Liver (tissue), 9 donors: Measurements from ENCODE around the gene KCNQ4. TPM values are rescaled to one million over a fixed set of nuclear protein-coding genes. Genes with fewer than 3 reads are reported as not detected.

Experiments
- DNase-seq: peaks from one replicate; pipeline ENCODE4 v3.0.0-alpha.2; 2017; ENCODE audit warnings: low spot score
- H3K27ac ChIP-seq, 2 donors: one replicate each; pipeline ENCODE4 v1.7.0; 2013; ENCODE audit warnings: inconsistent platforms in 2 of 2, low read length in 2 of 2, control low read depth in 1 of 2, low read depth in 1 of 2, mild to moderate bottlenecking in 1 of 2
- H3K27me3 ChIP-seq, 4 donors: one replicate each; pipeline versions ENCODE4 v1.6.1 to v1.7.0; 2013; ENCODE audit warnings: low read length in 3 of 4, inconsistent platforms in 1 of 4, mild to moderate bottlenecking in 1 of 4, moderate library complexity in 1 of 4; ENCODE audit not compliant: control insufficient read depth in 4 of 4, insufficient read depth in 4 of 4
- H3K36me3 ChIP-seq, 4 donors: one replicate each; pipeline versions ENCODE4 v1.6.1 to v1.7.0; 2013; ENCODE audit warnings: low read length in 3 of 4, mild to moderate bottlenecking in 3 of 4, low read depth in 1 of 4, moderate library complexity in 1 of 4; ENCODE audit not compliant: control insufficient read depth in 4 of 4, insufficient read depth in 3 of 4
- H3K4me1 ChIP-seq, 4 donors: one replicate each; pipeline versions ENCODE4 v1.6.1 to v1.7.0; 2013; ENCODE audit warnings: low read length in 3 of 4, mild to moderate bottlenecking in 3 of 4, moderate library complexity in 1 of 4; ENCODE audit not compliant: control insufficient read depth in 4 of 4, insufficient read depth in 4 of 4
- H3K4me3 ChIP-seq, 3 donors: one replicate each; pipeline versions ENCODE4 v1.6.1 to v1.7.0; 2013; ENCODE audit warnings: low read length in 3 of 3, control low read depth in 1 of 3, low read depth in 1 of 3, mild to moderate bottlenecking in 1 of 3
- H3K9ac ChIP-seq, 2 donors: one replicate each; pipeline ENCODE4 v1.7.0; 2013; ENCODE audit warnings: low read length in 2 of 2, mild to moderate bottlenecking in 2 of 2, moderate library complexity in 2 of 2, control low read depth in 1 of 2, low read depth in 1 of 2
- H3K9me3 ChIP-seq, 4 donors: one replicate each; pipeline versions ENCODE4 v1.6.1 to v1.7.0; 2013; ENCODE audit warnings: low read length in 3 of 4; ENCODE audit not compliant: control insufficient read depth in 4 of 4
- EGR1 ChIP-seq, 2 donors: IDR thresholded peaks; 2 replicates each; pipeline ENCODE4 v1.6.1; 2016 to 2018; ENCODE audit warnings: antibody characterized with exemption in 2 of 2, low read depth in 2 of 2
- FOXA1 ChIP-seq: IDR thresholded peaks from 2 replicates; pipeline ENCODE4 v1.6.1; 2016; ENCODE audit warnings: antibody characterized with exemption
- FOXA2 ChIP-seq: IDR thresholded peaks from 2 replicates; pipeline ENCODE4 v1.6.1; 2016; ENCODE audit warnings: antibody characterized with exemption
- JUND ChIP-seq, 2 donors: IDR thresholded peaks; 2 replicates each; pipeline ENCODE4 v1.6.1; 2016; ENCODE audit warnings: antibody characterized with exemption in 2 of 2
- NR2F2 ChIP-seq: IDR thresholded peaks from 2 replicates; pipeline ENCODE4 v1.6.1; 2016; ENCODE audit warnings: antibody characterized with exemption
- RAD21 ChIP-seq, 2 donors: IDR thresholded peaks; 2 replicates each; pipeline ENCODE4 v1.6.1; 2016; ENCODE audit warnings: antibody characterized with exemption in 2 of 2, mild to moderate bottlenecking in 2 of 2
- RXRA ChIP-seq, 2 donors: IDR thresholded peaks; 2 replicates each; pipeline ENCODE4 v1.6.1; 2017 to 2018; ENCODE audit warnings: antibody characterized with exemption in 2 of 2, mild to moderate bottlenecking in 1 of 2
- SP1 ChIP-seq: IDR thresholded peaks from 2 replicates; pipeline ENCODE4 v1.6.1; 2018; ENCODE audit warnings: antibody characterized with exemption, mild to moderate bottlenecking
- TAF1 ChIP-seq: conservative IDR thresholded peaks from 2 replicates; pipeline ENCODE4 v1.6.1; 2016; ENCODE audit warnings: antibody characterized with exemption, mild to moderate bottlenecking
- YY1 ChIP-seq: IDR thresholded peaks from 2 replicates; pipeline ENCODE4 v1.6.1; 2016; ENCODE audit warnings: antibody characterized with exemption, mild to moderate bottlenecking
- WGBS: extraction: QIAGEN DNeasy Blood & Tissue Kit; methylation state at CpG from one replicate; pipeline ENCODE4 v1.1.7; 2013; 5-methylcytosine and 5-hydroxymethylcytosine counted together
- polyA plus RNA-seq, 2 donors: library from polyadenylated mRNA; stranded (reverse) in 1 of 2; unstranded in 1 of 2; fragments of 200-250 nt in 1 of 2; fragments of >200 nt in 1 of 2; fragmentation: Nextera tagmentation in 1 of 2; extraction: Ambion mirVana in 1 of 2; gene quantifications; one replicate each; pipeline versions ENCODE4 v1.2.1 to v1.2.3, GENCODE V29; 2013 to 2015
- total RNA-seq, 2 donors: library from RNA; depleted of rRNA; stranded (reverse); fragments of >200 nt; gene quantifications; one replicate each; pipeline ENCODE4 v1.2.3, GENCODE V29; 2014
- TF ChIP-seq, protein P1 (sequence below): IDR thresholded peaks from 2 replicates; pipeline ENCODE4 v1.6.1; 2016; ENCODE audit warnings: antibody characterized with exemption
- TF ChIP-seq, protein P2 (sequence below): IDR thresholded peaks from 2 replicates; pipeline ENCODE4 v1.6.1; 2016; ENCODE audit warnings: antibody characterized with exemption, mild to moderate bottlenecking
- TF ChIP-seq, protein P3 (sequence below): IDR thresholded peaks from 2 replicates; pipeline ENCODE4 v1.6.1; 2016; ENCODE audit warnings: antibody characterized with exemption
- TF ChIP-seq, protein P4 (sequence below): IDR thresholded peaks from 2 replicates; pipeline ENCODE4 v1.6.1; 2016; ENCODE audit warnings: antibody characterized with exemption
- donor health status: healthy.
- donor health status: healthy.
- donor health status: healthy.
- donor health status: healthy.
- donor health status: healthy.

Gene KCNQ4
- total and polyA plus RNA-seq, 4 donors = 0.10 to 2.1 (median 0.27) TPM

DNA sequence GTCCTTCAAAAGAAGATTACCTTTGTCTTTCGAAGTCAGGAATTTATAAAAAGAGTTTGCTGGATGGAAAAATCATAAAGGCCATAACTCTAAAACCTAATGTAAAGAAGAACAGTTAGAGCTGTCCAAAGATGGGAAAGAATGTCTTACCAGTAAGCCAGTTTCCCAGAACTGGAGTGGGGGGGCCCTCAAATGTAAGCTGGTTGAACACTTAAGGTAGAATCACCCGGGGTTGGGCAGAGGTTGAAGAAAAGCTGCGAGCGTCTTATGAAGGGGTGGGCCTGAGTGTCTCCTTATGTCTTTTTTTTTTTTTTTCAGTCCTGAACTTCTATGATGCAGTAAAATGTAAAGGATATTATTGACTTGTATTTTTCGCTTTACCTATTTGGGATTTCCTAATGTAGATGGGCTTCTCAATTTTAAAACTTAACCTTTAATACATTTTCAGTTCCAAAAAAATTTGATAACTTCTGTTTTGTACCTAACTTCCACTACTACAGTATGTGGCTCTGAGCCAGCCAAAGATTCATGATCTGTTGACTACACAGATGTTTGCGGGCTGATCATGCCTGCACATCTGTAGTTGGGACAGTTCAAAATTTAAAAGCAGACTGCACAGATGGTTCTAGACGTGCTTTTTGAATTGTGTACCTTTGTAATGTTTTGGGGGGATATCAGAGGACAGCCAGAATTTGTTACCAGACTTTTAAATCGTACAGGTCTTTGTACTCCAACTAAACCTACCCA is 48.5 kb upstream of the KCNQ4 start:
- Histone ChIP-seq H3K36me3 (peaks cover 0 to 4% (median 2%) of the 10 kb centered on the region in 4 donors), H3K27ac (no peak overlapping the region), H3K4me3 (no peak overlapping the region), H3K9ac (no peak overlapping the region), H3K9me3 (no peaks in the 10 kb centered on the region), H3K27me3 (no peaks in the 10 kb centered on the region), H3K4me1 (peaks cover 4 to 40% (median 20%) of the 10 kb centered on the region in 4 donors)
- WGBS = 84% methylated on average over 8 of the region's 8 CpGs
- TF ChIP-seq YY1 (no peak), JUND (IDR thresholded peaks at IDR 0.05) (no peak), RAD21 (IDR thresholded peaks at IDR 0.05) (no peak), RXRA (IDR thresholded peaks at IDR 0.05) (no peak), EGR1 (IDR thresholded peaks at IDR 0.05; ENCODE audit: low read depth in 2 of 2) (no peak), FOXA1 (no peak)
- TF ChIP-seq, protein P1, sequence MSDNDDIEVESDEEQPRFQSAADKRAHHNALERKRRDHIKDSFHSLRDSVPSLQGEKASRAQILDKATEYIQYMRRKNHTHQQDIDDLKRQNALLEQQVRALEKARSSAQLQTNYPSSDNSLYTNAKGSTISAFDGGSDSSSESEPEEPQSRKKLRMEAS = no peak
- TF ChIP-seq, protein P2, sequence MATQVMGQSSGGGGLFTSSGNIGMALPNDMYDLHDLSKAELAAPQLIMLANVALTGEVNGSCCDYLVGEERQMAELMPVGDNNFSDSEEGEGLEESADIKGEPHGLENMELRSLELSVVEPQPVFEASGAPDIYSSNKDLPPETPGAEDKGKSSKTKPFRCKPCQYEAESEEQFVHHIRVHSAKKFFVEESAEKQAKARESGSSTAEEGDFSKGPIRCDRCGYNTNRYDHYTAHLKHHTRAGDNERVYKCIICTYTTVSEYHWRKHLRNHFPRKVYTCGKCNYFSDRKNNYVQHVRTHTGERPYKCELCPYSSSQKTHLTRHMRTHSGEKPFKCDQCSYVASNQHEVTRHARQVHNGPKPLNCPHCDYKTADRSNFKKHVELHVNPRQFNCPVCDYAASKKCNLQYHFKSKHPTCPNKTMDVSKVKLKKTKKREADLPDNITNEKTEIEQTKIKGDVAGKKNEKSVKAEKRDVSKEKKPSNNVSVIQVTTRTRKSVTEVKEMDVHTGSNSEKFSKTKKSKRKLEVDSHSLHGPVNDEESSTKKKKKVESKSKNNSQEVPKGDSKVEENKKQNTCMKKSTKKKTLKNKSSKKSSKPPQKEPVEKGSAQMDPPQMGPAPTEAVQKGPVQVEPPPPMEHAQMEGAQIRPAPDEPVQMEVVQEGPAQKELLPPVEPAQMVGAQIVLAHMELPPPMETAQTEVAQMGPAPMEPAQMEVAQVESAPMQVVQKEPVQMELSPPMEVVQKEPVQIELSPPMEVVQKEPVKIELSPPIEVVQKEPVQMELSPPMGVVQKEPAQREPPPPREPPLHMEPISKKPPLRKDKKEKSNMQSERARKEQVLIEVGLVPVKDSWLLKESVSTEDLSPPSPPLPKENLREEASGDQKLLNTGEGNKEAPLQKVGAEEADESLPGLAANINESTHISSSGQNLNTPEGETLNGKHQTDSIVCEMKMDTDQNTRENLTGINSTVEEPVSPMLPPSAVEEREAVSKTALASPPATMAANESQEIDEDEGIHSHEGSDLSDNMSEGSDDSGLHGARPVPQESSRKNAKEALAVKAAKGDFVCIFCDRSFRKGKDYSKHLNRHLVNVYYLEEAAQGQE = no peak
- TF ChIP-seq, protein P3, sequence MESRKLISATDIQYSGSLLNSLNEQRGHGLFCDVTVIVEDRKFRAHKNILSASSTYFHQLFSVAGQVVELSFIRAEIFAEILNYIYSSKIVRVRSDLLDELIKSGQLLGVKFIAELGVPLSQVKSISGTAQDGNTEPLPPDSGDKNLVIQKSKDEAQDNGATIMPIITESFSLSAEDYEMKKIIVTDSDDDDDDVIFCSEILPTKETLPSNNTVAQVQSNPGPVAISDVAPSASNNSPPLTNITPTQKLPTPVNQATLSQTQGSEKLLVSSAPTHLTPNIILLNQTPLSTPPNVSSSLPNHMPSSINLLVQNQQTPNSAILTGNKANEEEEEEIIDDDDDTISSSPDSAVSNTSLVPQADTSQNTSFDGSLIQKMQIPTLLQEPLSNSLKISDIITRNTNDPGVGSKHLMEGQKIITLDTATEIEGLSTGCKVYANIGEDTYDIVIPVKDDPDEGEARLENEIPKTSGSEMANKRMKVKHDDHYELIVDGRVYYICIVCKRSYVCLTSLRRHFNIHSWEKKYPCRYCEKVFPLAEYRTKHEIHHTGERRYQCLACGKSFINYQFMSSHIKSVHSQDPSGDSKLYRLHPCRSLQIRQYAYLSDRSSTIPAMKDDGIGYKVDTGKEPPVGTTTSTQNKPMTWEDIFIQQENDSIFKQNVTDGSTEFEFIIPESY = no peak
- DNase-seq = no peak

DNA sequence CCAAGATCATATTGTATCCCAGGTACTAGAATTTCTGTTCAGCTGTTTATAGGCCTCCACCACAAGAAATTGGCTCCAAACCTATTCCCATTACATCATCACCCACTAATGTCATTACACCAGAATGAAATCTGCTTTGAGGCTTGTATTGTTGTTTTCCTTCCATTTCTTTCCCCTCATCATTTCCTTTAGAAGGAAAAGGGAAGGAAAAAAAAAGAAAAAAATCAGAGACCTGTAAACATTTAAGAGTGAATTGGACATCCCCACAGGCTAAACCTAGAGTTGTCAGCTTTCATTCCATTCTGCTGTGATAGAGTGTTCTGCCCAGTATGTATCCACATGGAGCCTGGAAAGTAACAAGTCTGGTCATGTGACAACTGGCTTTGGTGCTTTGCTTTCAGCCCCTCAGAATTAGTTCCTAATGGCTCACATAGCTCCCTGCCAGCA is 47.5 kb upstream of the KCNQ4 start:
- TF ChIP-seq EGR1 (IDR thresholded peaks at IDR 0.05; ENCODE audit: low read depth in 2 of 2) (no peak), NR2F2 (no peak), FOXA2 (no peak), JUND (IDR thresholded peaks at IDR 0.05) (no peak), TAF1 (no peak), SP1 (no peak), RAD21 (IDR thresholded peaks at IDR 0.05) (no peak)
- TF ChIP-seq, protein P3 = no peak
- TF ChIP-seq, protein P4, sequence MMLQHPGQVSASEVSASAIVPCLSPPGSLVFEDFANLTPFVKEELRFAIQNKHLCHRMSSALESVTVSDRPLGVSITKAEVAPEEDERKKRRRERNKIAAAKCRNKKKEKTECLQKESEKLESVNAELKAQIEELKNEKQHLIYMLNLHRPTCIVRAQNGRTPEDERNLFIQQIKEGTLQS = no peak
- DNase-seq = no peak
- Histone ChIP-seq H3K4me3 (no peak overlapping the region), H3K27ac (peak overlapping the region in 1 of 2 donors; percentile 15), H3K9me3 (no peaks in the 10 kb centered on the region), H3K9ac (no peak overlapping the region), H3K36me3 (peaks cover 0 to 4% (median 2%) of the 10 kb centered on the region in 4 donors), H3K4me1 (peaks cover 5 to 41% (median 23%) of the 10 kb centered on the region in 4 donors), H3K27me3 (no peaks in the 10 kb centered on the region)
